Measurements from ENCODE around the gene RBP3. TPM values are rescaled to one million over a fixed set of nuclear protein-coding genes. Genes with fewer than 3 reads are reported as not detected.
A peak's percentile ranks its signal among the peaks of the same experiment; 100 is the strongest.

RBP3 gene
- total RNA-seq, 1 donor from 2014 or later: not detected

GRCh38 chr10:47371629-47372485 is 23.7 kb downstream of the RBP3 start:
- peak; percentile 64 for DNase-seq (ENCODE audit: low spot score)

GRCh38 chr10:47372726-47373125 is 24.6 kb downstream of the RBP3 start:
- peak; percentile 84 for DNase-seq (ENCODE audit: low spot score)

GRCh38 chr10:47374611-47375536 is 26.7 kb downstream of the RBP3 start:
- DNase-seq (ENCODE audit: low spot score): peak; percentile 35

- DNase-seq (ENCODE audit: low spot score): peak; percentile 37
These were observed 28.5 kb downstream of the RBP3 start for GRCh38 chr10:47376522-47377220.

GRCh38 chr10:47378183-47378510 is 30.0 kb downstream of the RBP3 start:
- peak; percentile 78 for DNase-seq (ENCODE audit: low spot score)

- DNase-seq (ENCODE audit: low spot score): peak; percentile 62
These were observed 30.7 kb downstream of the RBP3 start for GRCh38 chr10:47378606-47379444.

GRCh38 chr10:47379445-47379785 is 31.3 kb downstream of the RBP3 start:
- peak; percentile 72 for DNase-seq (ENCODE audit: low spot score)

GRCh38 chr10:47379901-47380300 is 31.7 kb downstream of the RBP3 start:
- peak; percentile 65 for DNase-seq (ENCODE audit: low spot score)

GRCh38 chr10:47380341-47381102 is 32.4 kb downstream of the RBP3 start:
- peak; percentile 71 for DNase-seq (ENCODE audit: low spot score)

- DNase-seq (ENCODE audit: low spot score): peak; percentile 39
These were observed 32.9 kb downstream of the RBP3 start for GRCh38 chr10:47381103-47381395.

- DNase-seq (ENCODE audit: low spot score): peak; percentile 45
These were observed 33.5 kb downstream of the RBP3 start for GRCh38 chr10:47381427-47382379.

GRCh38 chr10:47383261-47384147 is 35.3 kb downstream of the RBP3 start:
- peak; percentile 47 for DNase-seq (ENCODE audit: low spot score)

GRCh38 chr10:47384148-47384921 is 36.2 kb downstream of the RBP3 start, which contains the start of gene ZNF488:
ZNF488 (minus strand) TSS chr10:47384293; CDS start chr10:47368829, 15,464 bp downstream.
- peak; percentile 92 for DNase-seq (ENCODE audit: low spot score)

- DNase-seq (ENCODE audit: low spot score): peak; percentile 28
These were observed 37.9 kb downstream of the RBP3 start for GRCh38 chr10:47386104-47386503.

GRCh38 chr10:47388879-47389278 is 40.7 kb downstream of the RBP3 start:
- DNase-seq (ENCODE audit: low spot score): no peak

GRCh38 chr10:47389619-47390018 is 41.5 kb downstream of the RBP3 start:
- no peak for DNase-seq (ENCODE audit: low spot score)

GRCh38 chr10:47396311-47396717 is 48.2 kb downstream of the RBP3 start:
- no peak for DNase-seq (ENCODE audit: low spot score)
